HepG2 (cell line): ENCODE measurements around the gene KCNG4. TPM values are rescaled to one million over a fixed set of nuclear protein-coding genes. Genes with fewer than 3 reads are reported as not detected.

ENCODE experiments used
- ATAC-seq: fragments of 200-7000 bp; cut with Tn5 transposase; 3 replicates; pipeline ENCODE4 v1.9.1; 2020; ENCODE audit warnings: mild to moderate bottlenecking, moderate library complexity
- BruUV-seq: library from RNA; stranded (reverse); fragments of 400-500 nt; replicated peaks from 2 replicates; lab custom pipeline; 2021; lab: Mats Ljungman, UMichigan
- CTCF ChIA-PET: fragments of 300-600 bp; formaldehyde crosslinking; extraction: SDS; loops from one replicate; lab custom pipeline; 2021; ENCODE audit warnings: low total read pairs, inconsistent platforms, low intra/inter-chr PET ratio; lab: Yijun Ruan, JAX
- POLR2A ChIA-PET: fragments of 350-600 bp; sonication (Branson Sonifier 250); formaldehyde crosslinking; loops from one replicate; lab custom pipeline; 2020; ENCODE audit warnings: antibody characterized with exemption, inconsistent platforms; lab: Yijun Ruan, JAX
- DNase-seq: peaks from one replicate; pipeline ENCODE4 v3.0.0-alpha.2; 2015; ENCODE audit warnings: low spot score
- FAIRE-seq: peaks from 3 replicates; lab custom pipeline; 2011; peaks lifted over from hg19 to GRCh38; lab: Jason Lieb, UNC
- H2AFZ ChIP-seq: one replicate; pipeline ENCODE4 v1.6.1; 2011; ENCODE audit warnings: low read length, inconsistent platforms
- H3K27ac ChIP-seq: fragments of 300-600 bp; 3 replicates; pipeline ENCODE4 v1.8.0; 2011; ENCODE audit warnings: mixed run types, mild to moderate bottlenecking, mixed read lengths, low read length, inconsistent platforms; ENCODE audit not compliant: insufficient read depth; ENCODE audit errors: extremely low read length
- H3K27me3 ChIP-seq, 2 experiments: fragments of 200-600 bp in 1 of 2; 2 replicates in 1 of 2; 3 replicates in 1 of 2; pipeline versions ENCODE4 v1.6.0 to v1.8.0; 2011; ENCODE audit warnings: low read length in 2 of 2, mild to moderate bottlenecking in 2 of 2, moderate library complexity in 2 of 2, inconsistent platforms in 1 of 2; ENCODE audit not compliant: insufficient read depth in 2 of 2, control insufficient read depth in 1 of 2
- H3K36me3 ChIP-seq, 2 experiments: fragments of 200-600 bp in 1 of 2; replicated peaks in 1 of 2; 2 replicates in 1 of 2; 3 replicates in 1 of 2; pipeline versions ENCODE4 v1.5.1 to v1.8.0; 2011; ENCODE audit warnings: low read length in 2 of 2, inconsistent platforms in 1 of 2; ENCODE audit not compliant: insufficient read depth in 2 of 2, control insufficient read depth in 1 of 2
- H3K4me1 ChIP-seq: 2 replicates; pipeline ENCODE4 v1.5.1; 2012; ENCODE audit warnings: low read length, inconsistent platforms; ENCODE audit not compliant: insufficient read depth
- H3K4me2 ChIP-seq: 2 replicates; pipeline ENCODE4 v1.6.0; 2011; ENCODE audit warnings: low read depth, low read length, inconsistent platforms
- H3K4me3 ChIP-seq, 3 experiments: fragments of 200-600 bp in 1 of 3; sonication (generic), shearing (Covaris generic) in 1 of 3; replicated peaks in 1 of 3; 2 replicates each; pipeline ENCODE4 v1.5.1; 2011 to 2016; ENCODE audit warnings: low read length in 3 of 3, inconsistent platforms in 2 of 3, low read depth in 2 of 3, mild to moderate bottlenecking in 2 of 3, control low read depth in 1 of 3, mixed read lengths in 1 of 3; ENCODE audit not compliant: insufficient read depth in 1 of 3
- H3K79me2 ChIP-seq: one replicate; pipeline ENCODE4 v1.6.1; 2011; ENCODE audit warnings: low read length, inconsistent platforms; ENCODE audit not compliant: insufficient read depth
- H3K9ac ChIP-seq: 2 replicates; pipeline ENCODE4 v1.6.0; 2011; ENCODE audit warnings: mild to moderate bottlenecking, low read depth, low read length, inconsistent platforms; ENCODE audit not compliant: insufficient read depth
- H3K9me3 ChIP-seq: 2 replicates; pipeline ENCODE4 v1.5.1; 2012; ENCODE audit warnings: mild to moderate bottlenecking, low read length
- H4K20me1 ChIP-seq: 2 replicates; pipeline ENCODE4 v1.6.0; 2011; ENCODE audit warnings: inconsistent platforms, mild to moderate bottlenecking, low read length, moderate library complexity; ENCODE audit not compliant: insufficient read depth
- CEBPB ChIP-seq: IDR thresholded peaks from 2 replicates; pipeline ENCODE4 v1.6.1; 2011; ENCODE audit warnings: low read depth, low read length, improper control_type of control experiment, borderline replicate concordance
- CREB1 ChIP-seq, 2 experiments: fragments of 450-650 bp in 1 of 2; IDR thresholded peaks; 2 replicates each; pipeline ENCODE4 v1.6.1; 2016 to 2017; ENCODE audit warnings: control low read depth in 1 of 2, mild to moderate bottlenecking in 1 of 2, missing compliant biosample characterization in 1 of 2, missing genetic modification characterization in 1 of 2
- E2F1 ChIP-seq: sonication (generic); formaldehyde crosslinking; IDR thresholded peaks from 2 replicates; pipeline ENCODE4 v1.5.0; 2020; ENCODE audit warnings: missing genetic modification reagents
- FOSL2 ChIP-seq: sonication (generic); formaldehyde crosslinking; IDR thresholded peaks from 2 replicates; pipeline ENCODE4 v1.4.0; 2020; ENCODE audit warnings: missing genetic modification reagents
- HBP1 ChIP-seq: IDR thresholded peaks from 2 replicates; pipeline ENCODE4 v1.6.1; 2016; ENCODE audit warnings: low read depth, control low read depth
- HDAC2 ChIP-seq: sonication (generic); formaldehyde crosslinking; IDR thresholded peaks from 2 replicates; pipeline ENCODE4 v1.4.0; 2020; ENCODE audit warnings: missing genetic modification reagents
- HOXA7 ChIP-seq: sonication (generic); formaldehyde crosslinking; IDR thresholded peaks from 2 replicates; pipeline ENCODE4 v1.8.1; 2022; ENCODE audit warnings: mild to moderate bottlenecking, missing genetic modification reagents, moderate library complexity
- PRDM15 ChIP-seq: sonication (generic); formaldehyde crosslinking; IDR thresholded peaks from 2 replicates; pipeline ENCODE4 v1.4.0; 2020; ENCODE audit warnings: missing genetic modification reagents
- RBFOX2 ChIP-seq: fragments of 200-400 bp; formaldehyde crosslinking; IDR thresholded peaks from 2 replicates; pipeline ENCODE4 v1.6.1; 2017; ENCODE audit warnings: low read depth, mild to moderate bottlenecking, low read length
- SMARCC2 ChIP-seq: fragments of 450-650 bp; IDR thresholded peaks from 2 replicates; pipeline ENCODE4 v1.6.1; 2017; ENCODE audit warnings: antibody characterized with exemption, mild to moderate bottlenecking
- ZBTB7A ChIP-seq: sonication (generic); formaldehyde crosslinking; IDR thresholded peaks from 2 replicates; pipeline ENCODE4 v1.8.0; 2022; ENCODE audit warnings: mild to moderate bottlenecking, missing genetic modification reagents
- ZNF557 ChIP-seq: sonication (generic); formaldehyde crosslinking; IDR thresholded peaks from 2 replicates; pipeline ENCODE4 v1.4.0; 2020; ENCODE audit warnings: missing genetic modification reagents
- ZNF562 ChIP-seq: sonication (generic); formaldehyde crosslinking; IDR thresholded peaks from 2 replicates; pipeline ENCODE4 v1.8.0; 2022; ENCODE audit warnings: missing genetic modification reagents, borderline replicate concordance
- WGBS: methylation state at CpG from one replicate; pipeline ENCODE4 v1.1.6; 2017; ENCODE audit warnings: low lambda C conversion rate; 5-methylcytosine and 5-hydroxymethylcytosine counted together
- in situ Hi-C: cut with HindIII; loops from 2 replicates; pipeline ENCODE4 v1.10.0; 2017; ENCODE audit warnings: low pct_unique_long_range_greater_than_20kb; ENCODE audit not compliant: extremely low pct_ligation_motif_present
- intact Hi-C: fragments of 100-400 bp; cut with micrococcal nuclease; formaldehyde crosslinking; loops from one replicate; pipeline ENCODE4 v1.10.0; 2022; ENCODE audit not compliant: unreplicated experiment
- polyA plus RNA-seq, 8 experiments: library from polyadenylated mRNA; depleted of rRNA in 3 of 8; stranded (reverse) in 7 of 8; unstranded in 1 of 8; fragments of >200 nt; fragmentation: Illumina TruSeq in 4 of 8; extraction: Trizol in 4 of 8; gene quantifications; 2 replicates each; pipeline versions ENCODE4 v1.2.1 to v1.2.3, GENCODE V29; 2011 to 2016; ENCODE audit warnings: low read depth in 4 of 8, missing spikeins in 1 of 8, mixed read lengths in 1 of 8; ENCODE audit not compliant: insufficient read depth in 1 of 8
- total RNA-seq, 5 experiments: library from RNA; depleted of rRNA; stranded (reverse); fragments of >200 nt; fragmentation: Illumina TruSeq; extraction: Trizol; gene quantifications; 2 replicates each; pipeline ENCODE4 v1.2.3, GENCODE V29; 2016; ENCODE audit warnings: low read depth in 1 of 5

The KCNG4 gene
- total and polyA plus RNA-seq, 2 of the 13 experiments (the other 11 are each of a cell fraction or from before 2014, with no cell fraction given), result not detected

GRCh38 chr16:84214451-84215066, 25.3 kb downstream of the KCNG4 start:
- WGBS, result 6% methylated on average over 13 of the region's 15 CpGs
- ChIA-PET POLR2A (no interaction called here), CTCF (no interaction called here)
- in situ Hi-C loops, result no loop called here
- Histone ChIP-seq H3K36me3 (no peaks in the 10 kb centered on the region), H3K27me3 (peaks cover 2 to 35% of the 10 kb centered on the region in 2 experiments; a peak in 2 of 5 replicates), H4K20me1 (no peaks in the 10 kb centered on the region), H3K4me1 (no peaks in the 10 kb centered on the region), H3K4me2 (no peak overlapping the region), H3K4me3 (no peak overlapping the region), H3K9ac (no peak overlapping the region), H3K79me2 (no peaks in the 10 kb centered on the region), H3K27ac (no peak overlapping the region), H2AFZ (no peak overlapping the region), H3K9me3 (no peaks in the 10 kb centered on the region)
- TF ChIP-seq CREB1 (IDR thresholded peaks at IDR 0.05), result 0 out of 2 replicates have a peak, but pooled peaks have one; percentile 14
- no peak for TF ChIP-seq CREB1 (CRISPR knock-in tag; IDR thresholded peaks at IDR 0.05)
- no peak for TF ChIP-seq ZNF562
- no peak for TF ChIP-seq RBFOX2
- TF ChIP-seq FOSL2 (CRISPR knock-in tag), result peak; percentile 81
- TF ChIP-seq CEBPB, result 0 out of 2 replicates have a peak, but pooled peaks have one; percentile 1
- TF ChIP-seq HDAC2, result no peak
- FAIRE-seq (no peak), ATAC-seq (peak; percentile 48), DNase-seq (no peak)
- no TSS peak for BruUV-seq
- intact Hi-C loops, result no loop called here

GRCh38 chr16:84212631-84213030, 27.2 kb downstream of the KCNG4 start:
- H3K27ac ChIP-seq, result no peak overlapping the region
- no peaks in the 10 kb centered on the region for H3K4me1 ChIP-seq
- POLR2A ChIA-PET, result no interaction called here
- DNase-seq (no peak), ATAC-seq (no peak), FAIRE-seq (no peak)
- no peak overlapping the region for H3K4me3 ChIP-seq
- CTCF ChIA-PET, result no interaction called here
- H3K27me3 ChIP-seq, result peaks cover 8 to 25% of the 10 kb centered on the region in 2 experiments; a peak in 2 of 5 replicates
- in situ Hi-C loops, result no loop called here
- WGBS, result 14% methylated on average over 4 of the region's 4 CpGs
- H2AFZ ChIP-seq, result no peak overlapping the region
- no peak overlapping the region for H3K9ac ChIP-seq
- H3K9me3 ChIP-seq, result no peaks in the 10 kb centered on the region
- BruUV-seq, result no TSS peak
- H3K79me2 ChIP-seq, result no peaks in the 10 kb centered on the region
- no peaks in the 10 kb centered on the region for H3K36me3 ChIP-seq
- no peak overlapping the region for H3K4me2 ChIP-seq
- H4K20me1 ChIP-seq, result no peaks in the 10 kb centered on the region
- intact Hi-C loops, result no loop called here
- TF ChIP-seq ZBTB7A (no peak), ZNF557 (CRISPR knock-in tag) (no peak), PRDM15 (CRISPR knock-in tag) (no peak), SMARCC2 (no peak), E2F1 (CRISPR knock-in tag) (no peak), CREB1 (IDR thresholded peaks at IDR 0.05) (no peak), CREB1 (CRISPR knock-in tag; IDR thresholded peaks at IDR 0.05) (no peak), HBP1 (CRISPR knock-in tag) (no peak), HOXA7 (CRISPR knock-in tag) (no peak)
